H1 (cell line): ENCODE data around the gene TENT5A. TPM values are rescaled to one million over a fixed set of nuclear protein-coding genes. Genes with fewer than 3 reads are reported as not detected.

Experiments used
- CTCF ChIA-PET: fragments of 300-600 bp; sonication (Branson Sonifier 250); formaldehyde crosslinking; loops from one replicate; lab custom pipeline; 2021; ENCODE audit not compliant: partially characterized antibody; lab: Charles Lee
- POLR2A ChIA-PET: fragments of 300-600 bp; sonication (Branson Sonifier 250); formaldehyde crosslinking; loops from one replicate; lab custom pipeline; 2021; ENCODE audit warnings: inconsistent platforms; ENCODE audit not compliant: partially characterized antibody; lab: Charles Lee
- DNase-seq, 2 experiments: peaks; one replicate each; pipeline versions ENCODE4 v3.0.0 to v3.0.0-alpha.2; 2010 to 2022; ENCODE audit warnings: low spot score in 2 of 2, low read depth in 1 of 2, mixed read lengths in 1 of 2
- FAIRE-seq: peaks from 2 replicates; lab custom pipeline; 2011; peaks lifted over from hg19 to GRCh38; lab: Jason Lieb, UNC
- H2AFZ ChIP-seq: 2 replicates; pipeline ENCODE4 v1.8.1; 2012; ENCODE audit warnings: low read length, inconsistent platforms
- H2AK5ac ChIP-seq: 2 replicates; pipeline ENCODE4 v1.6.1; 2013; ENCODE audit warnings: low read depth, low read length
- H2BK120ac ChIP-seq: replicated peaks from 2 replicates; pipeline ENCODE3; 2013; ENCODE audit warnings: low read depth, low read length, inconsistent platforms
- H2BK12ac ChIP-seq: 2 replicates; pipeline ENCODE4 v1.6.1; 2013; ENCODE audit warnings: low read depth, low read length
- H2BK15ac ChIP-seq: 2 replicates; pipeline ENCODE4 v1.6.1; 2013; ENCODE audit warnings: low read length
- H2BK20ac ChIP-seq: 2 replicates; pipeline ENCODE4 v1.6.1; 2013; ENCODE audit warnings: low read length
- H2BK5ac ChIP-seq: 2 replicates; pipeline ENCODE4 v1.6.1; 2013; ENCODE audit warnings: low read depth, low read length
- H3K14ac ChIP-seq: 2 replicates; pipeline ENCODE4 v1.6.1; 2013; ENCODE audit warnings: inconsistent platforms; ENCODE audit not compliant: insufficient read length
- H3K18ac ChIP-seq: 2 replicates; pipeline ENCODE4 v1.6.1; 2013; ENCODE audit warnings: low read length; ENCODE audit errors: extremely low read depth
- H3K23ac ChIP-seq: 2 replicates; pipeline ENCODE4 v1.6.1; 2013; ENCODE audit warnings: inconsistent platforms; ENCODE audit not compliant: insufficient read length
- H3K23me2 ChIP-seq: 2 replicates; pipeline ENCODE4 v1.6.1; 2013; ENCODE audit warnings: low read depth, low read length
- H3K27ac ChIP-seq: 2 replicates; pipeline ENCODE4 v1.6.1; 2011; ENCODE audit warnings: low read depth, low read length, inconsistent platforms
- H3K27me3 ChIP-seq, 4 experiments: replicated peaks in 1 of 4; 1 replicate in 1 of 4; 2 replicates in 3 of 4; pipeline versions ENCODE4 v1.6.1 to v1.8.1; 2011 to 2013; ENCODE audit warnings: low read length in 3 of 4, mild to moderate bottlenecking in 3 of 4, inconsistent platforms in 2 of 4, mixed read lengths in 2 of 4, moderate library complexity in 1 of 4; ENCODE audit not compliant: control insufficient read depth in 3 of 4, insufficient read depth in 3 of 4; ENCODE audit errors: extremely low read depth in 1 of 4
- H3K36me3 ChIP-seq, 4 experiments: 2 replicates each; pipeline versions ENCODE4 v1.6.1 to v1.8.1; 2011 to 2013; ENCODE audit warnings: mild to moderate bottlenecking in 4 of 4, low read length in 3 of 4, moderate library complexity in 2 of 4, control low read depth in 1 of 4, inconsistent platforms in 1 of 4; ENCODE audit not compliant: insufficient read depth in 4 of 4, control insufficient read depth in 2 of 4
- H3K4ac ChIP-seq: replicated peaks from 2 replicates; pipeline ENCODE3; 2013; ENCODE audit warnings: low read length, low read depth, mixed read lengths, inconsistent platforms; ENCODE audit not compliant: insufficient read length
- H3K4me1 ChIP-seq, 4 experiments: replicated peaks in 1 of 4; 1 replicate in 1 of 4; 2 replicates in 3 of 4; pipeline versions ENCODE4 v1.6.1 to v1.8.1; 2011 to 2013; ENCODE audit warnings: low read length in 3 of 4, inconsistent platforms in 2 of 4, mixed read lengths in 1 of 4; ENCODE audit not compliant: insufficient read depth in 4 of 4, control insufficient read depth in 3 of 4
- H3K4me2 ChIP-seq, 2 experiments: 2 replicates each; pipeline versions ENCODE4 v1.6.1 to v1.8.1; 2011 to 2013; ENCODE audit warnings: low read depth in 2 of 2, low read length in 2 of 2, control low read depth in 1 of 2, inconsistent platforms in 1 of 2, mild to moderate bottlenecking in 1 of 2; ENCODE audit not compliant: insufficient read depth in 1 of 2
- H3K4me3 ChIP-seq, 4 experiments: fragments of 200-600, 300-600 bp in 1 of 4; sonication (generic), shearing (Covaris generic), sonication (Bioruptor Twin) in 1 of 4; 2 replicates each; pipeline versions ENCODE4 v1.5.1 to v1.8.1; 2011 to 2016; ENCODE audit warnings: low read length in 4 of 4, low read depth in 3 of 4, control low read depth in 2 of 4, inconsistent platforms in 2 of 4, mild to moderate bottlenecking in 2 of 4, mixed read lengths in 1 of 4, moderate library complexity in 1 of 4; ENCODE audit not compliant: insufficient read depth in 2 of 4; ENCODE audit errors: extremely low read depth in 1 of 4
- H3K56ac ChIP-seq: replicated peaks from 2 replicates; pipeline ENCODE3; 2013; ENCODE audit warnings: low read depth, mild to moderate bottlenecking, mixed read lengths, low read length, inconsistent platforms; ENCODE audit not compliant: insufficient read length
- H3K79me1 ChIP-seq: 2 replicates; pipeline ENCODE4 v1.6.1; 2013; ENCODE audit warnings: low read depth, low read length, control low read depth
- H3K79me2 ChIP-seq, 2 experiments: 2 replicates each; pipeline versions ENCODE4 v1.6.1 to v1.8.1; 2012 to 2013; ENCODE audit warnings: low read length in 2 of 2, mild to moderate bottlenecking in 2 of 2, inconsistent platforms in 1 of 2; ENCODE audit not compliant: insufficient read depth in 2 of 2, control insufficient read depth in 1 of 2
- H3K9ac ChIP-seq, 4 experiments: replicated peaks in 1 of 4; 1 replicate in 1 of 4; 2 replicates in 3 of 4; pipeline versions ENCODE4 v1.6.1 to v1.8.1; 2011 to 2013; ENCODE audit warnings: low read depth in 3 of 4, low read length in 3 of 4, control low read depth in 2 of 4, mild to moderate bottlenecking in 2 of 4, moderate library complexity in 2 of 4, inconsistent platforms in 1 of 4; ENCODE audit errors: extremely low read depth in 1 of 4
- H3K9me3 ChIP-seq, 2 experiments: 2 replicates each; pipeline versions ENCODE4 v1.6.1 to v1.8.1; 2012 to 2013; ENCODE audit warnings: mild to moderate bottlenecking in 2 of 2, moderate library complexity in 2 of 2, control low read depth in 1 of 2, inconsistent platforms in 1 of 2, low read depth in 1 of 2, low read length in 1 of 2, mixed read lengths in 1 of 2; ENCODE audit not compliant: insufficient read depth in 2 of 2
- H4K20me1 ChIP-seq, 2 experiments: replicated peaks in 1 of 2; 2 replicates each; pipeline versions ENCODE3 to v1.8.1; 2011 to 2013; ENCODE audit warnings: inconsistent platforms in 2 of 2, low read length in 2 of 2, mild to moderate bottlenecking in 1 of 2; ENCODE audit not compliant: insufficient read depth in 2 of 2, control insufficient read depth in 1 of 2
- H4K5ac ChIP-seq: 2 replicates; pipeline ENCODE4 v1.6.1; 2013; ENCODE audit warnings: low read length, low read depth, mixed read lengths, inconsistent platforms; ENCODE audit not compliant: insufficient read length
- H4K8ac ChIP-seq: 2 replicates; pipeline ENCODE4 v1.8.0; 2013; ENCODE audit warnings: mild to moderate bottlenecking, moderate library complexity, low read length, inconsistent platforms; ENCODE audit not compliant: insufficient read depth; ENCODE audit errors: extremely low read depth
- H4K91ac ChIP-seq: replicated peaks from 2 replicates; pipeline ENCODE3; 2013; ENCODE audit warnings: low read length, mixed read lengths, inconsistent platforms; ENCODE audit not compliant: insufficient read length
- BACH1 ChIP-seq: IDR thresholded peaks from 2 replicates; pipeline ENCODE4 v1.6.1; 2012; ENCODE audit warnings: low read length, improper control_type of control experiment
- BCL11A ChIP-seq, 2 experiments: IDR thresholded peaks; one replicate each; pipeline ENCODE4 v1.6.1; 2011; ENCODE audit warnings: low read depth in 2 of 2, low read length in 2 of 2, mild to moderate bottlenecking in 2 of 2
- GTF2F1 ChIP-seq: IDR thresholded peaks from 2 replicates; pipeline ENCODE4 v1.6.1; 2012; ENCODE audit warnings: low read depth, low read length, improper control_type of control experiment, borderline replicate concordance
- HDAC6 ChIP-seq: IDR thresholded peaks from one replicate; pipeline ENCODE4 v1.7.1; 2012; ENCODE audit warnings: low read depth, mild to moderate bottlenecking, inconsistent platforms, low read length, moderate library complexity
- POLR2AphosphoS5 ChIP-seq: IDR thresholded peaks from 2 replicates; pipeline ENCODE4 v1.6.1; 2011; ENCODE audit warnings: low read depth, low read length
- RFX5 ChIP-seq: IDR thresholded peaks from 2 replicates; pipeline ENCODE4 v1.6.1; 2011; ENCODE audit warnings: low read depth, low read length, improper control_type of control experiment, borderline replicate concordance
- RNF2 ChIP-seq: fragments of 200-900, 300-1000 bp; sonication (generic); IDR thresholded peaks from 2 replicates; pipeline ENCODE4 v1.7.1; 2016; ENCODE audit warnings: borderline replicate concordance, low read depth, mild to moderate bottlenecking, antibody characterized with exemption, low read length; ENCODE audit not compliant: poor library complexity, severe bottlenecking; ENCODE audit errors: missing control alignments
- SP1 ChIP-seq: IDR thresholded peaks from 2 replicates; pipeline ENCODE4 v1.6.1; 2011; ENCODE audit warnings: low read depth, low read length
- SP4 ChIP-seq: IDR thresholded peaks from 2 replicates; pipeline ENCODE4 v1.6.1; 2012; ENCODE audit warnings: low read length, inconsistent platforms
- SRF ChIP-seq: IDR thresholded peaks from 2 replicates; pipeline ENCODE4 v1.6.1; 2011; ENCODE audit warnings: mild to moderate bottlenecking, low read depth, low read length, moderate library complexity
- TEAD4 ChIP-seq: IDR thresholded peaks from 2 replicates; pipeline ENCODE4 v1.6.1; 2012; ENCODE audit warnings: low read depth, low read length, inconsistent platforms, mixed read lengths
- polyA plus RNA-seq, 7 experiments: library from polyadenylated mRNA; depleted of rRNA in 3 of 7; stranded (reverse) in 5 of 7; unstranded in 2 of 7; fragments of >200 nt in 5 of 7; fragments of 200-250 nt in 2 of 7; gene quantifications; 1 replicate in 5 of 7; 2 replicates in 1 of 7; 4 replicates in 1 of 7; pipeline versions ENCODE4 v1.2.1 to v1.2.3, GENCODE V29; 2011 to 2013; ENCODE audit warnings: missing spikeins in 2 of 7, mixed read lengths in 2 of 7
- total RNA-seq: library from RNA; stranded (reverse); fragmentation: NEBNext Ultra II Directional; extraction: Animal tissue kit (Norgen Biotek cat#: 25700); gene quantifications from 2 replicates; pipeline ENCODE4 v1.2.1, GENCODE V29; 2021

The TENT5A gene
- total and polyA plus RNA-seq, 2 of the 8 experiments (the other 6 are each of a cell fraction or from before 2014, with no cell fraction given): 0.91 to 2.9 TPM

DNA sequence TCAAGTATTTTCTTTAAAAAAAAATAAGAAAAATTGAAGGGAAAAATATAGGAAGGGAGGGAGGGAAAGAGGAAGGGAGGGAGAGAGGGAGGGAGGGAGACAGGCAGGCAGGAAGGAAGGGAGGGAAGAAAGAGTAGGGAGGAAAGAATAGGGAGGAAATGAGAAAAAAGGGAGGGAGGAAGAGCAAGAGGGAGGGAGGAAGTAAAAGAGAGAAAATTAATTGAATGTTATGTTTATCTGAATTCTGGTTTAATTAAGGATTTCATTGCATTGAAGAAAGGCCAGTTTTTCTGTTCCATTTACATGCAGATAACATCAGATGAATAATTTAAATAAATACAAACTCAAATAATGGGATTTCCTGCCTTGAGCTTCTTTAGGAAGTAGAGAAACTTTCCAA is 47.8 kb downstream of the TENT5A start:
- no peak overlapping the region for H4K91ac ChIP-seq
- no peak overlapping the region for H2AK5ac ChIP-seq
- H4K8ac ChIP-seq: no peak overlapping the region
- TF ChIP-seq SP4 (no peak), SRF (no peak), SP1 (no peak), BACH1 (no peak), GTF2F1 (no peak), POLR2AphosphoS5 (no peak), HDAC6 (no peak), TEAD4 (no peak), RNF2 (no peak), RFX5 (no peak), BCL11A (IDR thresholded peaks at IDR 0.05; ENCODE audit: low read depth in 2 of 2, low read length in 2 of 2) (no peak)
- TF ChIP-seq, all 59 proteins: peak for 0
- H2BK20ac ChIP-seq: no peak overlapping the region
- no peak overlapping the region for H3K14ac ChIP-seq
- no peaks in the 10 kb centered on the region for H3K9me3 ChIP-seq
- no peaks in the 10 kb centered on the region for H3K79me1 ChIP-seq
- H3K9ac ChIP-seq: no peak overlapping the region
- H3K4me2 ChIP-seq: no peak overlapping the region
- H2BK12ac ChIP-seq: no peak overlapping the region
- H3K18ac ChIP-seq: no peak overlapping the region
- H3K4me1 ChIP-seq: peaks cover 0 to 4% (median 1%) of the 10 kb centered on the region in 4 experiments; a peak in 2 of 7 replicates
- no peaks in the 10 kb centered on the region for H3K79me2 ChIP-seq
- H4K20me1 ChIP-seq: peaks cover 0 to 2% of the 10 kb centered on the region in 2 experiments
- POLR2A ChIA-PET: no interaction called here
- H3K23me2 ChIP-seq: no peaks in the 10 kb centered on the region
- H3K36me3 ChIP-seq: no peaks in the 10 kb centered on the region
- H3K23ac ChIP-seq: no peak overlapping the region
- CTCF ChIA-PET: no interaction called here
- no peak overlapping the region for H3K4ac ChIP-seq
- no peaks in the 10 kb centered on the region for H3K27me3 ChIP-seq
- DNase-seq (no peak), FAIRE-seq (no peak)
- H3K27ac ChIP-seq: no peak overlapping the region
- no peak overlapping the region for H2AFZ ChIP-seq
- no peak overlapping the region for H2BK15ac ChIP-seq
- no peak overlapping the region for H2BK5ac ChIP-seq
- H4K5ac ChIP-seq: no peak overlapping the region
- H3K56ac ChIP-seq: no peak overlapping the region
- H2BK120ac ChIP-seq: no peak overlapping the region
- no peak overlapping the region for H3K4me3 ChIP-seq
